Measurements from ENCODE around the gene PIEZO2.

- no peak for TF ChIP-seq CTCF (IDR thresholded peaks at IDR 0.05; ENCODE audit: poor library complexity)
- TF ChIP-seq EZH2 (IDR thresholded peaks at IDR 0.05; ENCODE audit: borderline replicate concordance), result no peak
- no peak for TF ChIP-seq EZH2phosphoT487 (IDR thresholded peaks at IDR 0.05; ENCODE audit: low read depth, severe bottlenecking, unreplicated experiment)
These were observed 241.6 kb downstream of the PIEZO2 start for GRCh38 chr18:10907749-10908148.

All from hepatocyte (in vitro differentiated cells).